Small intestine (tissue), 7 donors: ENCODE data around the gene CCDC38. TPM values are rescaled to one million over a fixed set of nuclear protein-coding genes. Genes with fewer than 3 reads are reported as not detected.

Experiments used
- DNase-seq, 2 donors: peaks; one replicate each; pipeline versions ENCODE4 v3.0.0 to v3.0.0-alpha.2; 2013
- FAIRE-seq: peaks from 2 replicates; lab custom pipeline; 2012; peaks lifted over from hg19 to GRCh38; lab: Jason Lieb, UNC
- H3K27ac ChIP-seq, 3 donors: one replicate each; pipeline ENCODE4 v1.5.1; 2013; ENCODE audit warnings: low read length in 2 of 3, mild to moderate bottlenecking in 2 of 3, control low read depth in 1 of 3, inconsistent platforms in 1 of 3, low read depth in 1 of 3, moderate library complexity in 1 of 3
- H3K27me3 ChIP-seq, 3 donors: one replicate each; pipeline ENCODE4 v1.6.1; 2013; ENCODE audit warnings: low read length in 3 of 3, inconsistent platforms in 1 of 3; ENCODE audit not compliant: control insufficient read depth in 3 of 3, insufficient read depth in 3 of 3
- H3K36me3 ChIP-seq, 3 donors: one replicate each; pipeline ENCODE4 v1.6.1; 2013; ENCODE audit warnings: low read length in 3 of 3, inconsistent platforms in 1 of 3, low read depth in 1 of 3, mild to moderate bottlenecking in 1 of 3, moderate library complexity in 1 of 3; ENCODE audit not compliant: control insufficient read depth in 3 of 3, insufficient read depth in 2 of 3
- H3K4me1 ChIP-seq, 3 donors: one replicate each; pipeline ENCODE4 v1.6.1; 2013; ENCODE audit warnings: low read length in 2 of 3, inconsistent platforms in 1 of 3, low read depth in 1 of 3, mild to moderate bottlenecking in 1 of 3, moderate library complexity in 1 of 3; ENCODE audit not compliant: control insufficient read depth in 3 of 3, insufficient read depth in 2 of 3
- H3K4me3 ChIP-seq, 3 donors: one replicate each; pipeline ENCODE4 v1.5.1; 2013; ENCODE audit warnings: low read length in 3 of 3, control low read depth in 1 of 3, inconsistent platforms in 1 of 3, low read depth in 1 of 3, mild to moderate bottlenecking in 1 of 3, moderate library complexity in 1 of 3
- H3K9me3 ChIP-seq, 2 donors: one replicate each; pipeline ENCODE4 v1.6.1; 2013; ENCODE audit warnings: low read depth in 1 of 2, low read length in 1 of 2; ENCODE audit not compliant: control insufficient read depth in 2 of 2, insufficient read depth in 1 of 2
- WGBS, 3 donors: extraction: QIAGEN DNeasy Blood & Tissue Kit; methylation state at CpG; one replicate each; pipeline ENCODE4 v1.1.7; 2013; 5-methylcytosine and 5-hydroxymethylcytosine counted together
- polyA plus RNA-seq, 4 donors: library from polyadenylated mRNA; stranded (reverse) in 3 of 4; unstranded in 1 of 4; fragments of 200-250 nt in 3 of 4; fragments of 120-200 nt in 1 of 4; gene quantifications; one replicate each; pipeline versions ENCODE4 v1.2.1 to v1.2.3, GENCODE V29; 2013
- donor health status: healthy with polysubstance abuse.
- donor health status: control.
- donor health status: control.
- donor health status: Bipolar disorder and iron deficiency.
- donor health status: healthy.

The CCDC38 gene
- polyA plus RNA-seq, 4 donors = 0.09 to 0.58 TPM; not detected in 2

- no peaks in the 10 kb centered on the region for H3K9me3 ChIP-seq
- DNase-seq (peak in 1 of 2 donors; percentile 68), FAIRE-seq (no peak)
- H3K4me3 ChIP-seq = no peak overlapping the region
- no peaks in the 10 kb centered on the region for H3K27me3 ChIP-seq
- H3K4me1 ChIP-seq = peaks cover 0 to 2% (median 0%) of the 10 kb centered on the region in 3 donors
- WGBS, 3 donors = 7 to 20% (median 14%) methylated on average over 3 of the region's 3 CpGs
- H3K27ac ChIP-seq = no peak overlapping the region
- no peaks in the 10 kb centered on the region for H3K36me3 ChIP-seq
Measured at GRCh38 chr12:95836185-95836609, 106.2 kb downstream of the CCDC38 start.

- H3K4me3 ChIP-seq = no peak overlapping the region
- FAIRE-seq (no peak), DNase-seq (no peak)
- no peaks in the 10 kb centered on the region for H3K9me3 ChIP-seq
- peaks cover 0 to 2% (median 0%) of the 10 kb centered on the region in 3 donors for H3K4me1 ChIP-seq
- 89 to 95% (median 94%) methylated on average over 1 of the region's 1 CpG for WGBS, 3 donors
- H3K36me3 ChIP-seq = no peaks in the 10 kb centered on the region
- H3K27me3 ChIP-seq = no peaks in the 10 kb centered on the region
- no peak overlapping the region for H3K27ac ChIP-seq
Measured at GRCh38 chr12:95834572-95834971, 107.8 kb downstream of the CCDC38 start.

- WGBS, 3 donors = 53 to 69% (median 66%) methylated on average over 2 of the region's 2 CpGs
- Histone ChIP-seq H3K4me3 (no peak overlapping the region), H3K27ac (no peak overlapping the region), H3K36me3 (no peaks in the 10 kb centered on the region), H3K27me3 (no peaks in the 10 kb centered on the region), H3K9me3 (no peaks in the 10 kb centered on the region), H3K4me1 (no peaks in the 10 kb centered on the region)
- DNase-seq (no peak), FAIRE-seq (no peak)
Measured at GRCh38 chr12:95830335-95831089, 111.9 kb downstream of the CCDC38 start.

GRCh38 chr12:95829395-95829794 lies 113.0 kb downstream of the CCDC38 start:
- FAIRE-seq (no peak), DNase-seq (no peak)

GRCh38 chr12:95820096-95820703 lies 122.2 kb downstream of the CCDC38 start:
- DNase-seq = peak; percentile 67 to 73
- H3K4me3 ChIP-seq = no peak overlapping the region
- no peak overlapping the region for H3K27ac ChIP-seq
- WGBS, 3 donors = 0 to 8% (median 3%) methylated on average over 1 of the region's 1 CpG
- FAIRE-seq = no peak
- no peaks in the 10 kb centered on the region for H3K4me1 ChIP-seq
- no peaks in the 10 kb centered on the region for H3K9me3 ChIP-seq
- no peaks in the 10 kb centered on the region for H3K27me3 ChIP-seq
- H3K36me3 ChIP-seq = no peaks in the 10 kb centered on the region

More at GRCh38 chr12:95829395-95829794, 113.0 kb downstream of the CCDC38 start:
- H3K4me3 ChIP-seq = no peak overlapping the region
- H3K27me3 ChIP-seq = no peaks in the 10 kb centered on the region
- no peak overlapping the region for H3K27ac ChIP-seq
- no peaks in the 10 kb centered on the region for H3K9me3 ChIP-seq
- no peaks in the 10 kb centered on the region for H3K36me3 ChIP-seq
- no peaks in the 10 kb centered on the region for H3K4me1 ChIP-seq

Other genes starting within 250 kb of the CCDC38 start
- 10 to 100 TPM in 2 of 4 donors, 1 to 10 TPM in 2; 1.6 to 45.7 (median 9.8) TPM for gene NTN4, start 151.8 kb downstream of the CCDC38 start, polyA plus RNA-seq
- 10 to 100 TPM; 18.9 to 61.9 (median 31.9) TPM for gene SNRPF, start 83.7 kb downstream of the CCDC38 start, polyA plus RNA-seq
- gene AMDHD1, start 717 bp upstream of the CCDC38 start, polyA plus RNA-seq = 10 to 100 TPM in 1 of 4 donors, under 1 TPM in 3; 0.61 to 10.9 (median 0.85) TPM
- gene HAL, start 53.7 kb upstream of the CCDC38 start, polyA plus RNA-seq = 1 to 10 TPM in 3 of 4 donors, under 1 TPM in 1; 0.31 to 8.7 (median 1.1) TPM
- 100 to 1,000 TPM in 1 of 4 donors, 10 to 100 TPM in 3; 74.6 to 195 (median 86.4) TPM for gene LTA4H, start 93.0 kb upstream of the CCDC38 start, polyA plus RNA-seq